ENCODE data around the gene TRIO. TPM values are rescaled to one million over a fixed set of nuclear protein-coding genes. Genes with fewer than 3 reads are reported as not detected.

The TRIO gene
- total RNA-seq, 1 donor from 2014 or later: 192 TPM

DNA sequence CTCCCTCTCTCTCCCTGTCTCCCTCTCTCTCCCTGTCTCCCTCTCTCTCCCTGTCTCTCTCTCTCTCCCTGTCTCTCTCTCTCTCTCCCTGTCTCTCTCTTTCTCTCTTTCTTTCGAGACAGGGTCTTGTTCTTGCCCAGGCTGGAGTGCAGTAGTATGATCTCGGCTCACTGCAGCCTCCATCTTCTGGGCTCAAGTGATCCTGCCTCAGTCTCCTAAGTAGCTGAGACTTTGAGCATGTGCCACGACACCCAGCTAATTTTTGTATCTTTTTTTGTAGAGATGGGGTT is 14.3 kb downstream of the TRIO start:
- intact Hi-C loops (cut with DNase I): no loop called here
- ATAC-seq (no peak), DNase-seq (ENCODE audit: low spot score) (no peak)

GRCh38 chr5:14158890-14159666 is 15.9 kb downstream of the TRIO start:
- ATAC-seq: no peak
- no peak for DNase-seq (ENCODE audit: low spot score)
- intact Hi-C loops (cut with DNase I): no loop called here

GRCh38 chr5:14161825-14162556 is 18.8 kb downstream of the TRIO start:
- no peak for ATAC-seq

GRCh38 chr5:14164164-14165163 is 21.3 kb downstream of the TRIO start:
- DNase-seq (ENCODE audit: low spot score) (no peak), ATAC-seq (no peak)
- intact Hi-C loops (cut with DNase I): no loop called here

More at GRCh38 chr5:14161825-14162556, 18.8 kb downstream of the TRIO start:
- intact Hi-C loops (cut with DNase I): no loop called here
- no peak for DNase-seq (ENCODE audit: low spot score)

DNA sequence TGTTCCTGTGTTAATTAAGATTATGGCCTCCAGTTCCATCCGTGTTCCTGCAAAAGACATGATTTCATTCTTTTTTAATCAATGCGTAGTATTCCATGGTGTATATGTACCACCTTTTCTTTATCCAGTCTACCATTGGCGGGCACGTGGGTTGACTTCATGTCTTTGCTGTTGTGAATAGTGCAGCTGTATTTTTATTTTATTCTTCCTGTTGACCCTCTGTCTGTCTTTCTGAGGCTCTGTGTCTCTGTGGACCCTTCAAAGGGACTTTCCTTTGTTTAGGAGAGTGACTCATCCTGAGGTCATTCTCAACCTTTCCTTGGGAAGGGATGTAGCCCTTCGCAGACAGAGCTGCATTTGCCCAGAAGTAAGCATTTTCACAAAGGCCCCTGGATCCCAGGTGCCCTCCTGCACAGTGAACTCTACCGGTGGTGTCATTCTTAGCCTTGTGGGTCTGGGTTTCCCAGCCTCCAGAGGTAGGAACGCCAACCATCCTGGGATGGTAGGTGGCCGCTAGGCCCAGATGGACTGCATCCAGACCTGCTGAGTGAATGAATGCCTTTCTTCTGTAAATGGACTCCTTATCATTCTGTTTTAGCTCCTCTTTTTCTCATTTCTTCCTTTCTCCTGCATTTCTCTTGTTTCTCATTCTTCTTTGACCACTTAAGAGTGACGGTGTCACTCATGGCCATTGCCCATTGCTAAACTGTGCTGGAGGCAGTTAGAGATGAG is 22.4 kb downstream of the TRIO start:
- no peak for DNase-seq (ENCODE audit: low spot score)
- intact Hi-C loops (cut with DNase I): no loop called here
- ATAC-seq: no peak

- intact Hi-C loops (cut with DNase I): no loop called here
- no peak for ATAC-seq
- DNase-seq (ENCODE audit: low spot score): no peak
Observed at GRCh38 chr5:14166437-14166836, 23.3 kb downstream of the TRIO start.

GRCh38 chr5:14167211-14167845 is 24.2 kb downstream of the TRIO start:
- intact Hi-C loops (cut with DNase I): no loop called here
- no peak for DNase-seq (ENCODE audit: low spot score)
- no peak for ATAC-seq

- ATAC-seq: no peak
- no peak for DNase-seq (ENCODE audit: low spot score)
- intact Hi-C loops (cut with DNase I): no loop called here
Observed at GRCh38 chr5:14168144-14168792, 25.1 kb downstream of the TRIO start.

- DNase-seq (ENCODE audit: low spot score): no peak
- no peak for ATAC-seq
- intact Hi-C loops (cut with DNase I): no loop called here
Observed at GRCh38 chr5:14168793-14169262, 25.7 kb downstream of the TRIO start.

DNA sequence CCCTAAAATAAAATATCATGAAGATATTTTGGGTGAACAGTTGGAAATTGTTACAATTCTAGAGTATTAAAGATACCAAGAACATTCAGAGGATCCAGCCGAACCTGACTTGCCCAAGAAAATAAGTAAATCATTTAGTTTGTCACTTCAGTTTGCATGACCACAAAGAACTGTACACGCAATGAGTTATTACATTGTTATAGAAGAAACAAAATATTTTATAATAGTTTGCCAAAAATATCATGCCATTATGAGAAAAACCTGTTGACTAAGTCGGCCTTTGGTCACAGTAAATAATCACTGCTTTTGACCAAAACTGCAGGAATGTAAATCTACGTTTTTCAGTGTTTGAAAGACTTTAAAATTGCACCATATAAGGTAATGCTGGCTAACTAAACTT is 27.9 kb downstream of the TRIO start:
- no peak for ATAC-seq
- no peak for DNase-seq (ENCODE audit: low spot score)
- intact Hi-C loops (cut with DNase I): no loop called here

GRCh38 chr5:14171621-14172020 is 28.5 kb downstream of the TRIO start:
- ATAC-seq (peak; percentile 66), DNase-seq (ENCODE audit: low spot score) (no peak)
- intact Hi-C loops (cut with DNase I): no loop called here

DNA sequence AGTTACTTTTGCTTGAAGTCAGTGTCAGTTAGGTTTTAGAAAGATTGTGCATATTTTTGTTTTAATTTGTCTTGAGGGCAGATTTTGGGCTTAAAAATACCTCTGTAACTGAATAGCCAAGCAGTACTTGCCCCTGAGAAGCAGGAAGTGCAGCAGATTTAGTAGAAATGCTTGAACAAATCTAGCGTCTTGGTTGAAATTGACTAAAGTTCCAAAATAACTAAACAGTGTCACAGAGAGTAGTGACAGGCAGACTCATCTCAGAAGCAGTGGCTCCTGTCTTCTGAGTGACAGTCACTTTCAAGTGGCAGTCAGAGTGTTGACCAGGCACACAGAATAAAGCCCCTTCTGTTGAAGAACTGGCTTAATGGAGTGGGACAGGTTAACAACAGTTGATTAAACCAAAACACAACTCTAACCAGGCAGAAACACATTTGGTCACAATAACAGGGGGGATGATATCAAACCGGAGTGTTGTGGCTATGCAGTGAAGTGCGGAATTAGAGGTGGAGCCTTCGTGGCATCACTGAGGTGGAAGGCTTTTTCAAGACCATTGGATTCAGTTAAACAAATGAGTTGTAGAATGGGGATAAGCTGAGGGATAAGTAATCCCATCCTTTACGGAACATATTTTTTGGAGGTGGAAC is 29.1 kb downstream of the TRIO start:
- no peak for ATAC-seq
- no peak for DNase-seq (ENCODE audit: low spot score)
- intact Hi-C loops (cut with DNase I): no loop called here

GRCh38 chr5:14173377-14174229 is 30.5 kb downstream of the TRIO start:
- intact Hi-C loops (cut with DNase I): no loop called here

DNA sequence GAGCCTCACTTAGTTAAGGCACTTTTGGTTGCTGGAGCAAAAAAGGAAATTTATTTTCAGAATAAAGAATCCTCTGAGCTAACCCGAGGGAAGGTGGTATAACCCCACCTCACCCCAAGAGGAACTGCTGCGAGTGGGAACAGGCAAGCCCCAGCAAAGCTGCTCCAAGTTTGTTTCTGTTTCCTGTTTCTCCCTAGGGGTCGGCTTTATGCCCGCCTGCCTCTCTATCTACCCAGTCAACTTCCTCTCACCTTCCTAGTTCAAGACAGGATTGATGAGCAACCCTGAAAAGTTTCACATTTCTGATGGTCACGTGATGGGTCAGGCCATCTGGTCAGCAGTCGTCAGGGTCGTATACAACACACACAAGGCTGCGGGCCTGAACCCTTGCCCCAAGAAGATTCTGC is 31.1 kb downstream of the TRIO start:
- DNase-seq (ENCODE audit: low spot score) (no peak), ATAC-seq (peak; percentile 33)
- intact Hi-C loops (cut with DNase I): no loop called here

More at GRCh38 chr5:14173377-14174229, 30.5 kb downstream of the TRIO start:
- ATAC-seq (peak; percentile 9), DNase-seq (ENCODE audit: low spot score) (no peak)

- DNase-seq (ENCODE audit: low spot score) (no peak), ATAC-seq (no peak)
- intact Hi-C loops (cut with DNase I): no loop called here
Observed at GRCh38 chr5:14175381-14175780, 32.2 kb downstream of the TRIO start.

DNA sequence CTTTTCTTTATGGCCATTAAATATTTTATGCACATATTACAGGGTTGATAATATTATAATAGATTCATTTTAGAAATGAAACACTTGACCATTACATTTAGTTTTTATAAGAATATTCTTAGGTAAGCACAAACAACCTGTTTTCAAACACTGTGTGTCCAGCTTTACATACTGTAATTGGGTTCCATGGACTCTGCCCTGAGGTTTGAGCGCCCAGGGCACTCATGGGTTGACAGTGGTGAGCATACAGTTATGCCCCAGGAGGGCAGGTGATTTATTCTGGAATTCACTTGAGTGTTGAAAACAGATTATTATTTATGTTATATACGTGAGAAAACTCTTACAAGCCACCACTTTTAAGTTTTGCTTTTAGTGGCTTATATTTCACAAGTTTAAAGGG is 33.7 kb downstream of the TRIO start:
- DNase-seq (ENCODE audit: low spot score) (no peak), ATAC-seq (no peak)
- intact Hi-C loops (cut with DNase I): no loop called here
